NT2/D1 (cell line): ENCODE results near the gene CDK11B.
"Not testable (repeated sequence)": the region's sequence is repeated elsewhere in the genome, so short reads cannot be mapped to it uniquely, and the experiment has no call there.

Source experiments
- YY1 ChIP-seq: IDR thresholded peaks from 2 replicates; pipeline ENCODE4 v1.6.1; 2011; ENCODE audit not compliant: insufficient read length, insufficient read depth
- ZNF274 ChIP-seq: IDR thresholded peaks from 2 replicates; pipeline ENCODE4 v1.6.1; 2011; ENCODE audit warnings: mild to moderate bottlenecking, low read depth, low read length

DNA sequence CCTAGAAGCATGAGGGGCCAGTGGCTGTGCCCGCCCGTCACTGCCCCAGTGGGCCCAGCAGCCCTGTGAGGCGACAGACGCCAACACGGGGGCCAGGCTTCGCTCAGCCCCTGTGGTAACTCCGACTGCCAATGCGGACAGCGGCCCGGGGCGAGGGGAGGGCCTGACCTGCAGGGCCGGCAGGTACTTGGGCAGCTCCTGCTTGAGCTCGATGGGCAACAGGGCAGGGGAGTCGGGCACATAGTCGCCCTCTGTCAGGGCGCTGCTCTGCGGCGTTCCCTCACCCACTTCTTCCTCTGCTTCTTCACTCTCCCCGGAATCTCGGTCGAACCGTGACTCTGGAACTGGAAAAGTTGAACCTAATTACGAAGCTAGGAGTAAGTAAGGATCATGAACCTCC lies 48.4 kb upstream of the CDK11B start:
- TF ChIP-seq YY1, ZNF274: not testable (repeated sequence)
